Measurements from ENCODE around the gene HIVEP3.

Gene HIVEP3

DNA sequence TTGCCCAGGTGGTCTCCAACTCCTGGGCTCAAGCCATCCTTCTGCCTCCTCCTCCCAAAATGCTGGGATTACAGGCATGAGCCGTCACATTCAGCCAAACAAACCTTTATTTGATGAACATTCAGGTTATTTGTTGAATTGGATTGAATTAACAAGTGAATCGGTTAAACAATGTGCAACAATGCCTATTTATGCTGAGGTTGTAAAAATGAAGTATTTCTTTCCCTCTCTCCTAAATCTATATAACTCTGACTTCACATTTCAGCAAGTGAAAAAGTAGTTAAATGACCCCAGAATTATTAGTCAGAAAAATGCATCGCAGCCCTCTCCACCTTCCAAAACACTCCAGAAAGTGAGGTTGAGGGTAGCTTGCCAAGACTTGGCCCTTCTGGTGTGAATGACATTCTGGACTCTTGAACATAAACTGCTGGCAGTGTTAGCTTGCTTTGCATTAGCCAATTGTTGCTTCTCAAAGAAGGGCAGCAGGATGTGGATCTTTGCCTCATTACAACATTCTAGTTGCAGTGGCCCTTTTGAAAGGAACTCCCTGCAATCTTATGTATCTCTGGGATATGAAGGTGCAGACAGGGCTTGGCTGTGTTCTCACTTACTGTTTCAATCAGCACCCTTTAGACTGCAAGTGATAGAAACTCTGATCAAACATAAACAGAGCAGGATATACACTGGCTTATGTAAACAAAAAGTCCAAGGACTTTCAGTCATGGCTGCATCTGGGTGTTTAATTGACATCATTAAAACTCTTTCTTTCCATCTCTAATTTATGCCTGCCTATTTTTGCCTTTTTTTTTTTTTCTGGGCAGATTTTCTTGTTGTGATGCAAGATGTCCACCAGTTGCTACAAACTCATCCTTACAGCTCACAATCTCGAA, 456.7 kb downstream of the HIVEP3 start:
- DNase-seq (ENCODE audit: low spot score) = no peak

DNA sequence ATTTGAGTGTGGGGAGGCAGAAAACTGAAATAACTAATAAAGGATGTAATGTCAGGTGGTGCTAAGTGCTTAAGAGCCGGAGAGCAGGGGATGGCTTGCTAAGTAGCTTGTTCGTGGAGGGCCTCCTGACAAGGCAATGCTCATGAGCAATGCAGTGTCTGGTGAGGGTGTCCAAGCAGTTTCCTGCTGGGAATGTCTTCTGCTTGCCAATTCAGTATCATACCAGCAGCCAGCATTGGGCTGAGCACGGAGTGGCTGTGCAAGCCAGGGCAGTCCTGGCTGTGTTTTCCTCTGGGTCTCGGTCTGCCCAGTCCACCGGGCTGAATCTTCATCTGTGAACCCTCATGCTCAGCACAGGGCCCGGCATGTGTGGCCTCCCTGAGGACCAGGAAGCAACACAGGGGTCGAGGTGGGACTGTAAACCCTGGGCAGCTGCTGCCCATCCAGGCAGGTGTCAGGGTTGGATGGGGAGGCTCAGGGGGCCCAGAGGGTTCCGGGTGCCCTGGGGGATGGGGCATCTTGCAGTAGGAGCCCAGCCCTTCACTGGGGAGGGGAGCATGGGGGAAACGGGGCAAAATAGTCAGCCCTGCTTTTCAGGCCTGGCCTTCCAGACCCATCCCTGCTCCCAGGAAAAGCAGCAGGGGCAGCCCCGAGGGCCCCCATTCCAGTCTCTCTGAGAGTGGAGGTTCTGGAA, 461.7 kb downstream of the HIVEP3 start:
- no peak for DNase-seq (ENCODE audit: low spot score)

All from activated CD4-positive, alpha-beta T cell treated with anti-CD3 and anti-CD28 coated beads, Interleukin-2, Interleukin-4, amounts not matched to agents 100 ng/mL and 50 ng/mL, durations not matched to agents 16 hours and 8 hours (primary cell).